CD14-positive monocyte (primary cell): ENCODE measurements around the gene ERCC2. TPM values are rescaled to one million over a fixed set of nuclear protein-coding genes. Genes with fewer than 3 reads are reported as not detected.

Experiments used
- DNase-seq, 3 donors: peaks; one replicate each; pipeline ENCODE4 v3.0.0-alpha.2; 2011 to 2022
- H2AFZ ChIP-seq: 2 replicates; pipeline ENCODE4 v1.6.0; 2012; ENCODE audit warnings: mild to moderate bottlenecking, low read depth, low read length, inconsistent platforms; ENCODE audit not compliant: insufficient read depth, poor library complexity, severe bottlenecking
- H3K27ac ChIP-seq, 2 donors: 1 replicate in 1 of 2; 2 replicates in 1 of 2; pipeline ENCODE4 v1.5.1; 2012 to 2013; ENCODE audit warnings: low read length in 2 of 2, control low read depth in 1 of 2, inconsistent platforms in 1 of 2, low read depth in 1 of 2, mild to moderate bottlenecking in 1 of 2
- H3K27me3 ChIP-seq, 2 donors: one replicate each; pipeline versions ENCODE4 v1.6.0 to v1.6.1; 2011 to 2013; ENCODE audit warnings: low read length in 2 of 2; ENCODE audit not compliant: control insufficient read depth in 2 of 2, insufficient read depth in 2 of 2
- H3K36me3 ChIP-seq, 2 donors: replicated peaks in 1 of 2; 1 replicate in 1 of 2; 2 replicates in 1 of 2; pipeline versions ENCODE4 v1.5.1 to v1.6.1; 2012 to 2013; ENCODE audit warnings: low read length in 2 of 2, control low read depth in 1 of 2, inconsistent platforms in 1 of 2, mild to moderate bottlenecking in 1 of 2; ENCODE audit not compliant: insufficient read depth in 2 of 2, control insufficient read depth in 1 of 2
- H3K4me1 ChIP-seq, 2 donors: 1 replicate in 1 of 2; 2 replicates in 1 of 2; pipeline versions ENCODE4 v1.5.1 to v1.6.1; 2012 to 2013; ENCODE audit warnings: low read length in 2 of 2, control low read depth in 1 of 2, inconsistent platforms in 1 of 2, mild to moderate bottlenecking in 1 of 2, moderate library complexity in 1 of 2; ENCODE audit not compliant: insufficient read depth in 2 of 2, control insufficient read depth in 1 of 2
- H3K4me2 ChIP-seq: replicated peaks from 2 replicates; pipeline ENCODE3; 2012; ENCODE audit warnings: low read length, moderate library complexity, mild to moderate bottlenecking; ENCODE audit not compliant: poor library complexity, severe bottlenecking; ENCODE audit errors: extremely low read depth
- H3K4me3 ChIP-seq, 3 experiments: fragments of 200-600 bp in 1 of 3; sonication (generic) in 1 of 3; replicated peaks in 1 of 3; 1 replicate in 2 of 3; 2 replicates in 1 of 3; pipeline ENCODE4 v1.5.1; 2011 to 2013; ENCODE audit warnings: low read length in 3 of 3, mild to moderate bottlenecking in 3 of 3, control low read depth in 2 of 3, low read depth in 2 of 3, inconsistent platforms in 1 of 3, moderate library complexity in 1 of 3
- H3K79me2 ChIP-seq: 2 replicates; pipeline ENCODE4 v1.6.0; 2012; ENCODE audit warnings: mild to moderate bottlenecking, control low read depth, inconsistent platforms, low read length, moderate library complexity; ENCODE audit not compliant: insufficient read depth
- H3K9ac ChIP-seq: 2 replicates; pipeline ENCODE4 v1.6.0; 2017; ENCODE audit warnings: low read length, mild to moderate bottlenecking; ENCODE audit not compliant: insufficient read depth, poor library complexity, severe bottlenecking
- H3K9me3 ChIP-seq, 2 donors: replicated peaks in 1 of 2; 1 replicate in 1 of 2; 2 replicates in 1 of 2; pipeline versions ENCODE4 v1.5.1 to v1.6.1; 2012 to 2013; ENCODE audit warnings: low read length in 2 of 2, control low read depth in 1 of 2; ENCODE audit not compliant: control insufficient read depth in 1 of 2, insufficient read depth in 1 of 2
- H4K20me1 ChIP-seq: 2 replicates; pipeline ENCODE4 v1.6.0; 2012; ENCODE audit warnings: mild to moderate bottlenecking, low read length, control low read depth, moderate library complexity; ENCODE audit not compliant: insufficient read depth
- H3K27ac Mint-ChIP-seq, 7 donors: one replicate each; pipeline ENCODE4 v1.8.0; 2020; ENCODE audit warnings: mild to moderate bottlenecking in 7 of 7, mixed read lengths in 7 of 7, moderate library complexity in 6 of 7, inconsistent platforms in 2 of 7
- H3K27me3 Mint-ChIP-seq, 3 donors: one replicate each; pipeline ENCODE4 v1.8.0; 2021 to 2022; ENCODE audit warnings: low read depth in 3 of 3, mild to moderate bottlenecking in 3 of 3, mixed read lengths in 3 of 3, moderate library complexity in 3 of 3, inconsistent platforms in 1 of 3
- H3K36me3 Mint-ChIP-seq, 2 donors: one replicate each; pipeline ENCODE4 v1.8.0; 2020; ENCODE audit warnings: mixed read lengths in 2 of 2, inconsistent platforms in 1 of 2, mild to moderate bottlenecking in 1 of 2
- H3K4me1 Mint-ChIP-seq: one replicate; pipeline ENCODE4 v1.8.0; 2020; ENCODE audit warnings: mild to moderate bottlenecking, mixed read lengths
- H3K4me3 Mint-ChIP-seq, 2 donors: one replicate each; pipeline ENCODE4 v1.8.0; 2020; ENCODE audit warnings: mild to moderate bottlenecking in 2 of 2, mixed read lengths in 2 of 2, moderate library complexity in 1 of 2
- H3K9me3 Mint-ChIP-seq, 7 donors: one replicate each; pipeline ENCODE4 v1.8.0; 2020 to 2022; ENCODE audit warnings: mixed read lengths in 7 of 7, mild to moderate bottlenecking in 6 of 7, moderate library complexity in 6 of 7, inconsistent platforms in 2 of 7
- WGBS: methylation state at CpG from one replicate; pipeline ENCODE4 v1.1.5; 2013; ENCODE audit warnings: missing lambda C conversion rate; ENCODE audit not compliant: insufficient coverage; 5-methylcytosine and 5-hydroxymethylcytosine counted together
- intact Hi-C, 2 donors: fragments of 100-400 bp; cut with micrococcal nuclease; formaldehyde crosslinking; loops; one replicate each; pipeline versions ENCODE4 v1.15.0 to v1.15.1; 2023
- polyA plus RNA-seq, 3 donors: library from polyadenylated mRNA; depleted of rRNA in 1 of 3; unstranded in 2 of 3; stranded (reverse) in 1 of 3; fragments of 300-500 nt in 2 of 3; fragments of >200 nt in 1 of 3; fragmentation: Illumina TruSeq in 2 of 3; gene quantifications; 1 replicate in 2 of 3; 2 replicates in 1 of 3; pipeline ENCODE4 v1.2.3, GENCODE V29; 2012 to 2021
- TF ChIP-seq, protein P1 (sequence below): fragments of 200-600 bp; IDR thresholded peaks from one replicate; pipeline ENCODE4 v1.8.0; 2022; ENCODE audit warnings: antibody characterized with exemption, mild to moderate bottlenecking

Gene ERCC2
- polyA plus RNA-seq, 3 donors: 4.0 to 20.0 (median 4.4) TPM

DNA sequence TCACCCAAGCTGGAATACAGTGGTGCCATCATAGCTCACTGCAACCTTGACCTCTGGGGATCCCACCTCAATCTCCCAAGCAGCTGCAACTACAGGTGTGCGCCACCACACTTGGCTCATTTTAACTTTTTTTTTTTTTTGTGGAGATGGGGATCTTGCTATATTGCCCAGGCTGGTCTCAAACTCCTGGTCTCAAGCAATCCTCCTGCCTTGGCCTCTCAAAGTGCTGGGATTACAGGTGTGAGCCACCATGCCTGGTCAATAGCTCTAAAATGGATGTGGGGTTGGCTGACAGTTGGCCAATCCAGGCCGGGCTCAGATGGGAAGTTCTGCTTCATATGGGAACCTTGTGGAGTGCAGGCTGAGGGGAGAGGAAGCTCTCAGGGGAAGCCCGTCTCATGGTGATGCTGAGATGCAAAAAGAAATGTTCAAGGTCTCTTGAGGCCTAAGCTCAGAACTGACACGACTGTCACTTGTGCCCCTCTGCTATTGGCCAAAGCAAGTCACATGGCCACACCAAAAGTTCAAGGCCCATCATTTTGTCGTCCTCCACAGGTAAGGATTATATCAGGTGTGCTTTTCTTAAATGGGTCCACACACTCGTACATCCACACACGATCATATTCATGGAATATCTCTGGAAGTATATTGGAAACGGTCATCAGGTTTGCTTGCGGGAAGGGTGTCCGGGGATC lies 36.6 kb downstream of the ERCC2 start:
- H3K4me1 Mint-ChIP-seq: peaks cover 4% of the 10 kb centered on the region
- no peaks in the 10 kb centered on the region for H3K36me3 Mint-ChIP-seq

DNA sequence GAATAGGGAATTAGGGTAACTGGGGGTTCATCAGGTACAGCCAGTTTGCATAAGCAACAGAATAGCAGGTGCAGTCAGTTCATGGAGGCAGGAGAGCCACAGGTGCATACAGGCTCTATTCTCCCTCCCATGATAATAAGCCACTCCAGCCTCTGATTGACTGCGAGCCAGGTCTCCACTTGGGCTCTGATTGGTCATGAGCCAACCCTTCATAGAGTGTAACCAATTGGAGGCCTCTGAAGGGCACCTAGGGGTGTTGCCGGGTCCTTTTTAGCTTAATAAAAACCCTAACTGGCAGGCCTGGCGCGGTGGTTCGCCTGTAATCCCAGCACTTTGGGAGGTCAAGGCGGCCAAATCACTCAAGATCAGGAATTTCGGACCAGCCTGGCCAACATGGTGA lies 39.0 kb downstream of the ERCC2 start:
- TF ChIP-seq, protein P1, sequence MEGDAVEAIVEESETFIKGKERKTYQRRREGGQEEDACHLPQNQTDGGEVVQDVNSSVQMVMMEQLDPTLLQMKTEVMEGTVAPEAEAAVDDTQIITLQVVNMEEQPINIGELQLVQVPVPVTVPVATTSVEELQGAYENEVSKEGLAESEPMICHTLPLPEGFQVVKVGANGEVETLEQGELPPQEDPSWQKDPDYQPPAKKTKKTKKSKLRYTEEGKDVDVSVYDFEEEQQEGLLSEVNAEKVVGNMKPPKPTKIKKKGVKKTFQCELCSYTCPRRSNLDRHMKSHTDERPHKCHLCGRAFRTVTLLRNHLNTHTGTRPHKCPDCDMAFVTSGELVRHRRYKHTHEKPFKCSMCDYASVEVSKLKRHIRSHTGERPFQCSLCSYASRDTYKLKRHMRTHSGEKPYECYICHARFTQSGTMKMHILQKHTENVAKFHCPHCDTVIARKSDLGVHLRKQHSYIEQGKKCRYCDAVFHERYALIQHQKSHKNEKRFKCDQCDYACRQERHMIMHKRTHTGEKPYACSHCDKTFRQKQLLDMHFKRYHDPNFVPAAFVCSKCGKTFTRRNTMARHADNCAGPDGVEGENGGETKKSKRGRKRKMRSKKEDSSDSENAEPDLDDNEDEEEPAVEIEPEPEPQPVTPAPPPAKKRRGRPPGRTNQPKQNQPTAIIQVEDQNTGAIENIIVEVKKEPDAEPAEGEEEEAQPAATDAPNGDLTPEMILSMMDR: no peak
- intact Hi-C loops: no loop called here
- Histone ChIP-seq H3K9ac (no peak overlapping the region), H3K27me3 (no peaks in the 10 kb centered on the region), H3K4me3 (no peak overlapping the region), H3K79me2 (no peaks in the 10 kb centered on the region), H3K9me3 (no peaks in the 10 kb centered on the region), H2AFZ (no peak overlapping the region), H3K4me1 (peaks cover 1 to 2% of the 10 kb centered on the region in 2 donors), H3K27ac (no peak overlapping the region), H3K36me3 (no peaks in the 10 kb centered on the region), H3K4me2 (no peak overlapping the region), H4K20me1 (no peaks in the 10 kb centered on the region)
- no peak for DNase-seq
- Mint-ChIP-seq H3K4me1 (peaks cover 1% of the 10 kb centered on the region), H3K27ac (no peak overlapping the region), H3K4me3 (no peak overlapping the region), H3K27me3 (peaks cover 6 to 15% (median 9%) of the 10 kb centered on the region in 3 donors), H3K9me3 (peaks cover 0 to 1% (median 0%) of the 10 kb centered on the region in 7 donors), H3K36me3 (no peaks in the 10 kb centered on the region)
- 97% methylated on average over 7 of the region's 7 CpGs for WGBS

More for the DNA sequence above, 36.6 kb downstream of the ERCC2 start:
- no peak overlapping the region for H2AFZ ChIP-seq
- H3K9ac ChIP-seq: no peak overlapping the region
- H3K27ac Mint-ChIP-seq: no peak overlapping the region
- H3K4me3 Mint-ChIP-seq: no peak overlapping the region
- H3K27me3 ChIP-seq: no peaks in the 10 kb centered on the region
- no peaks in the 10 kb centered on the region for H3K9me3 Mint-ChIP-seq
- TF ChIP-seq, protein P1: no peak
- no peak overlapping the region for H3K27ac ChIP-seq
- WGBS: 58% methylated on average over 3 of the region's 10 CpGs
- no peaks in the 10 kb centered on the region for H3K9me3 ChIP-seq
- H3K27me3 Mint-ChIP-seq: peaks cover 7 to 16% (median 9%) of the 10 kb centered on the region in 3 donors
- no peak overlapping the region for H3K4me3 ChIP-seq
- no peaks in the 10 kb centered on the region for H3K36me3 ChIP-seq
- intact Hi-C loops: no loop called here
- H3K4me2 ChIP-seq: no peak overlapping the region
- H3K4me1 ChIP-seq: peaks cover 4 to 5% of the 10 kb centered on the region in 2 donors
- H3K79me2 ChIP-seq: no peaks in the 10 kb centered on the region
- no peaks in the 10 kb centered on the region for H4K20me1 ChIP-seq
- DNase-seq: no peak
